Esophagus squamous epithelium (tissue), 4 donors: ENCODE results near the gene NFKBIE.

Experiments
- POLR2A ChIP-seq, 4 donors: fragments of 450-650 bp; IDR thresholded peaks; one replicate each; pipeline ENCODE4 v1.6.1; 2017; ENCODE audit warnings: antibody characterized with exemption in 4 of 4, mild to moderate bottlenecking in 4 of 4, moderate library complexity in 3 of 4
- TF ChIP-seq, protein P1 (sequence below), 6 experiments: fragments of 450-650 bp in 4 of 6; fragments of 200-600 bp in 2 of 6; sonication (generic) in 2 of 6; IDR thresholded peaks; one replicate each; pipeline ENCODE4 v1.5.1; 2016 to 2019; ENCODE audit warnings: antibody characterized with exemption in 6 of 6, mild to moderate bottlenecking in 4 of 6, moderate library complexity in 4 of 6

DNA sequence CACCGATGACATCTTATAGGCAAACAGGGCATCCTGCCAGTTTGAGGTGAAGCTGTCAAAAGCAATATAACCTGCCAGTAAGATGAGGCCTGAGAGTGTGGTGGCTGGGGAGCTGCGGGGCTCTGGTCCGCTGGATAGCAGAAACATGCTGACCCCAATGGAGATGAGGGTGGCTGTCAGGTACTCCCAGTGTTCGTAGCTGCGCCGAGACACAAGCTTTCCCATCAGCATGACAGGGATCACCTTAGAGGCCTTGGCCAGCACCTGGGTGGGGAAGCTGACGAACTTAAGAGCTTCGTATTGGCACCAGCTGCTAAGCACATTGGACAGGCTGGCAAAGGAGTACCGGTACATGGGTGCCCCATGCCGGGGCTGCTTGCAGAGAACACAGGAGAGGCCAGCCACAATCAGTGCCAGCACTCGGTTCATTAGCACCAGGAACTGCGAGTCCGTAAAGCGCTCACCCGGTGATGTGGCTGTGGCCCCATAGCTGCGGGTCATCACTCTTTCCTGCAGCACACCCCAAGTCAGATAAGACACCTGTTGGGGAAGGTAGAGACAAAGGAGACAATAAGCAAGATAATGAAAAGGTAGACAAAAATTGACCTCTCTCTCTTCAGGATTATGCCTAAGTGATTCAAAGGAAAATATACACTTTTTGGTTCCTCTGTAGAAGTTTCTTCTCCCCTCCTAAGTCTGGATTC lies 10.1 kb downstream of the NFKBIE start:
- no peak for TF ChIP-seq POLR2A (IDR thresholded peaks at IDR 0.05)
- TF ChIP-seq, protein P1, sequence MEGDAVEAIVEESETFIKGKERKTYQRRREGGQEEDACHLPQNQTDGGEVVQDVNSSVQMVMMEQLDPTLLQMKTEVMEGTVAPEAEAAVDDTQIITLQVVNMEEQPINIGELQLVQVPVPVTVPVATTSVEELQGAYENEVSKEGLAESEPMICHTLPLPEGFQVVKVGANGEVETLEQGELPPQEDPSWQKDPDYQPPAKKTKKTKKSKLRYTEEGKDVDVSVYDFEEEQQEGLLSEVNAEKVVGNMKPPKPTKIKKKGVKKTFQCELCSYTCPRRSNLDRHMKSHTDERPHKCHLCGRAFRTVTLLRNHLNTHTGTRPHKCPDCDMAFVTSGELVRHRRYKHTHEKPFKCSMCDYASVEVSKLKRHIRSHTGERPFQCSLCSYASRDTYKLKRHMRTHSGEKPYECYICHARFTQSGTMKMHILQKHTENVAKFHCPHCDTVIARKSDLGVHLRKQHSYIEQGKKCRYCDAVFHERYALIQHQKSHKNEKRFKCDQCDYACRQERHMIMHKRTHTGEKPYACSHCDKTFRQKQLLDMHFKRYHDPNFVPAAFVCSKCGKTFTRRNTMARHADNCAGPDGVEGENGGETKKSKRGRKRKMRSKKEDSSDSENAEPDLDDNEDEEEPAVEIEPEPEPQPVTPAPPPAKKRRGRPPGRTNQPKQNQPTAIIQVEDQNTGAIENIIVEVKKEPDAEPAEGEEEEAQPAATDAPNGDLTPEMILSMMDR (IDR thresholded peaks at IDR 0.05), result no peak
